NCI-H69 (cell line): ENCODE measurements around the gene MTG1.

Experiments
- DNase-seq: peaks from one replicate; lab custom pipeline; 2025; lab: John Stamatoyannopoulos, UW

The MTG1 gene

DNA sequence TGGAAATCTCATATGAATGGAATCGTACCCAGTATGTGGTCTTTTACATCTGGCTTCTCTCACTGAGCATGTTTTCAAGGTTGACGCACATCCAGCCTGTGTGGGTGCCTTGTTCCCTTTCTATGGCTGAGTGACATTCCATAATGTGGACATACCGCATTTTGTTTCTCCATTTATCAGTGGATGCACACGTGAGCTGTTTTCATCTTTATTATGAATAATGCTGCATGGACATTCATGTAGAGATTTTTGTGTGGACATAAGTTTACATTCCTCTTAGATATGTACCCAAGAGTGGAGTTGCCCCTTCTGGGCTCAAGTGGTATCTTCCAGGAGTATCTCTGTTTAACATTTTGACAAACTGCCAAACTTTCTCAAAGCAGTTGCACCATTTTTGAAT lies 58.5 kb downstream of the MTG1 start:
- no peak for DNase-seq

DNA sequence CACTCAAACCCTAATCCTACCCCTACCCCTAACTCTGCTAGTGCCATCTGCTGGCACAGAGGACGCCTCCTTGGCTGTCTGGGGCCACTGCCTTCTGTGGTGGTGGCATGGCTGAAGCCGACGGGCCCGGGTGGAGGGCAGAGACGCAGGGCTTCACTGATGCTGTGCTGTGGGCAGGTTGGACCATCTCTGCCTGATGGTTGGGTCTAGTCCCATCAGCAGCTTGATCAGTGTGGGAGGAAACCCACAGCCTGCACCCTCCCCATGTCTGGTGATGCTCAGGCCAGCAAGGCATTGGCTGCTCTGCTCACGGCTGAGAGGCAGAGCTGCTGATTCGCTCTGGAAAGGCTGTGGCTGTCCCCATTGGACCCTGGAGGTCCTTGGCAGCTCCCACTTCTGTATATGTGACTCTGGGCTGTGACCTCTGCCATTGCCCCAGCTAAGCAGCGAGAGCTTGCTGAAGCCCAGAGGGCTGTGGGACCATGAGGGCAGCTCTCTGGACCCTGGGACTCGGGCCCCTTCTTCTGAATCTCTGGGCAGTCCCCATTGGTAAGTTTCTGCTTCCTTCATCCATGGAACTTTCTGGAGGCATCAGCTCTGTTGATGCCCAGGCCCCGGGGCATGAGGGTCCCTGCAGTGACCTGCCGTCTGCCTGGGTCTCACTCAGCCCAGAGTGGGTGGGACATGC lies 59.7 kb downstream of the MTG1 start, which contains the start of gene SCART1:
Gene SCART1 (plus strand): TSS at position 430 of the 688 bp plus-strand sequence. CDS start 53 bp downstream, at position 483.
- no peak for DNase-seq

GRCh38 chr10:133454204-133454893 lies 60.4 kb downstream of the MTG1 start:
- DNase-seq: no peak

DNA sequence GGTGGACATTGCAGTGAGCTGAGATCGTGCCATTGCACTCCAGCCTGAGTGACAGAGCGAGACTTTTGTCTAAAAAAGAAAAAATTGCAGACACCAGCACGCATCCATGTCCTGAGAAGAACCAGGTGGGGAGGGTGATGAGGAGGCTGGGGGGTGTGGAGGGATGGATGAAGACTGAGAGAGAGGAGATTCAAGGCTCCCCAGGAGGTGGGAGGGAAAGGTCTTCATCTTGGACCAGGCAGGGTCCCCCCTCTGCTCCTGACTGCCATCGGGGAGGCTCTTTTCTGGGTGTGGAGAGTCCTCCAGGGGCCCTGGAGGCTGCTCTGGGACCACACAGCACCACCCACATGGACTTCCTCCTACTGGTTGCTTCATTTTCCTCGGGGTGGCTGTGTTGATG lies 61.2 kb downstream of the MTG1 start:
- no peak for DNase-seq

DNA sequence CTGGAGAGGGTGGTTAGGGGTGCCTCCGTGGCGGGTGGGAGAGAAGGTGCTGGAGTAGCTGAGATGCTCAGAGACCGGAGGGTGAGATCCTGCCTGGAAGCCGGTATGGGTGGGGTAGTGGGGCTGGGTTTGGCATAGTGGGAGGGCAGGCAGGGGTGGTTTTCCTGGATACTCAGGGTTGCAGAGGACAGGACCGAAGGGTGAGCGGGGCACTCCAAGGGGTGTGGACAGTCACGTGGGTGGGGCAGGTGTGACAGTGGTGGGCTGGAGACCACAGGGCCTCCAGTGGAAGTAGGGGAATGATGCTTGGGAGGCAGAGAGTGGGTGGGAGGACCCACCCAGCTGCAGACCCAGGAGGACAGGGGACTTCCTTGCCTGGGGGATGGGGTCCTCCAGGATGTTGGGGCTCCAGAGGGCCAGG lies 61.7 kb downstream of the MTG1 start:
- DNase-seq: no peak

DNA sequence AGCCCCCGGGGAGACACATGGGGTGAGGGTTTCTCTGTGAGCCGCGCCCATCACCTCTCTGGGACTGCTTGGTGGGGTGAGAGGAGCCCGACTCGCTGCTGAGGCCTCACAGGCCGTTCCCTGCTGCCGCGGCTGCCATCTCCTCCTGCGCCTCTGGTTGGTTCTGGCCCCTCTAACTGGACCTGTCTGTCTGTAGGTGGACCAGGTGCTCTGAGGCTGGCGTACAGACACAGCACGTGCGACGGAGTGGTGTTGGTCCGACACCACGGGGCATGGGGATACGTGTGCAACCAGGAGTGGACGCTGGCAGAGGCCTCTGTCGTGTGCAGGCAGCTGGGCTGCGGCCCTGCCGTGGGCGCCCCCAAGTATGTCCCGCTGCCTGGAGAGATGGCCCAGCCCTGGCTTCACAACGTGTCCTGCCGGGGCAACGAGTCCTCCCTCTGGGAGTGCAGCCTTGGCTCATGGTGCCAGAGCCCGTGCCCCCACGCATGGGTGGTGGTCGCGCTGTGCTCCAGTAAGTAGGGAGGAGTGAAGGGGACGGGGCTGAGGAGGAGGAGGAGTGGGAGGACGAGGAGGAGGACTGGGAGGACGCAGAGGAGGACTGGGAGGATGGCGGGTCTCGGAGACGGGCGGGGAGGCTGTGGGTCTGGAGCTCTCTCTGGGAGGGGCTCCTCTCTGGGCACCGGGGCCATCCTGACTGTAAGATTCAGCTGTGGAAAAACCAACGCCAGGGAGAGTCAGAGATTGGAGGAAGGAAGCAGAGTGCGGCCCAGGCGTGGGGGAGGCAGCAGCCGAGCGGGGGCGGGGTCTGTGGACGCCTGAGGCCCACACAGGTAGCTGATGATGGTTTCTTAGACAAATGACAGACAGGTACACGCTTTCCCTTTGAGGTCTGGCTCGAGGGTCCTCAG lies 62.3 kb downstream of the MTG1 start:
- no peak for DNase-seq

DNA sequence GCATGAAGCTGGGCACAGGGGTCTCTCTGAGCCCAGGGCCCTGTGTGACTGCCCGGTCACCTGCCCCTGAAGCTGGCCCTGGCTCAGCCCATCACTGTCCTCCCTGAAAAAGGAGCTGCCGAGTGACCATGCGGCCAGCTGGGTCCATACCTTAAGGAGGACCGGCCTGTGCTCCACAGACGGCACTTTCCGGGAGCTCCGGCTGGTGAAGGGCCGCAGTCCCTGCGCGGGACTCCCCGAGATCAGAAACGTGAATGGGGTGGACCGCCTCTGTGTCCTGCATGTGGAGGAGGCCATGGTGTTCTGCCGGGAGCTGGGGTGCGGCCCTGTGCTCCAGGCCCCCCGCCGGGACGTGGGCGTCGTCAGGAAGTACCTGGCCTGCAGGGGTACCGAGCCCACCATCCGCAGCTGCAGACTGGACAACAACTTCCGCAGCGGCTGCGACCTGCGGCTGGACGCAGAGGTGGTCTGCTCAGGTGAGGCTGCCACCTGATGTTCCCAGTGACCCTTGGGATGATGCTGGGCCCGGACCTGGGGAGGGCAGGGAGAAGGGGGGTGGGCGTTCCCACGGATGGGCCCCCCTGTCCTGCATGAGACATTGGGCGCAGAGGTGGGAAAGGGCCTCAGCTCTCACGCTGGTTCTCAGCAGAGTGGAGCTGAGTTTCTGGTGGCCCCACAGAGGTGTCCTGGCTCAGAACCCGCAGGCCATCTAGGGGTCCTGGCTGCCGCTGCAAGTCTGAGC lies 63.3 kb downstream of the MTG1 start:
- no peak for DNase-seq

DNA sequence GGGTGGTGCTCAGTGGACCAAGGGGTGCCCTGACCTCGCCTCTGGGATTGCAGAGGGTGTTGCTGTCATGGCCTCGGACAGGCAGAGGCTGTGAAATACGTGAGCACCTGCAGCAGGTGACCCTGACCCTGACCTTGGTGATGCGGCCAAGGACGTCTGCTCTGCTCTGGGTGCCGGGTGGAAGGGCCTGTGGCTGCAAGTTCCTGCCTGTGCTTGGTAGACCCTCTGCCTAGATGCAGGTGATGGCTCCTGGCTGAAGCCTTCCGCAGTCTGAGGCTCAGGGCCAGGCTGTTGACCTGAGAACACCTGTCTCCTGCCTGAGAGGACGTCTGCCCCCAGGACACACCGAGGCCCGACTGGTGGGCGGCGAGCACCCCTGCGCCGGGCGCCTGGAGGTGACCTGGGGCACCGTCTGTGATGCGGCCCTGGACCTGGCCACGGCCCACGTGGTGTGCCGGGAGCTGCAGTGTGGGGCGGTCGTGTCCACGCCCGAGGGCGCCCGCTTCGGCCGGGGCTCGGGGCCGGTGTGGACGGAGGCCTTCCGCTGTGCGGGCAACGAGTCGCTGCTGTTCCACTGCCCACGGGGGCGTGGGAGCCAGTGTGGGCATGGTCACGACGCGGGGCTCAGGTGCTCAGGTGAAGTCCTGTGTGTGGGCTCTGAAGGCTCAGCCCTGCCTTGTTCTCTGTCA lies 64.2 kb downstream of the MTG1 start:
- no peak for DNase-seq

DNA sequence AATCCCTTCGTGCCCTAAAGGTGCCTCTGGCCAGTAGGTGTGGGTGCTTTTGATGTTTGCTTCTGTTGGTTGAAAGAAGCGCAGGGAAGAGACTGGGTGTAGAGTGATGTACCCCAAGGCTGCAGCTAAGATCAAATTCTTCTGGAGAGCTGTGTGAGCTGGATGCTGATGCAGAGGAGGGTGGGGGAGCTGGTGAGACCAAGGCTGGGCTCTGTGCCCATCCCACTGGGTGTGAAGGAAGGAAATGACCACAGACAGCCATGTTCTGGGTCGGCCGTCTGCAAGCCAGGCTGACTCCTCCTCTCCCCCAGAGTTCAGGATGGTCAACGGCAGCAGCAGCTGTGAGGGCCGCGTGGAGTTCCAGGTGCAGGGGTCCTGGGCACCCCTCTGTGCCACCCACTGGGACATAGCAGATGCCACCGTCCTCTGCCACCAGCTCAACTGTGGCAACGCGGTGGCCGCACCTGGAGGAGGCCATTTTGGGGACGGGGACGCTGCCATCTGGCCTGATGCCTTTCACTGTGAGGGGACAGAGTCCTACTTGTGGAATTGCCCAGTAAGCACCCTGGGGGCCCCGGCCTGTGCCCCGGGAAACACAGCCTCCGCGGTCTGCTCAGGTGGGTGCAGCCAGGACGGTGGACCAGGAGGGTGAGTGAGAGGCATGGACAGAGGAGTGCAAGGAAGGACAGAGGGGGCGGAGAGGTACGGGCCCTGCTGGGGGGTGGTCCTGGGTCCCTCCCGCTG lies 64.9 kb downstream of the MTG1 start:
- no peak for DNase-seq

- DNase-seq: no peak
These were observed 65.7 kb downstream of the MTG1 start for GRCh38 chr10:133459454-133460207.

- no peak for DNase-seq
These were observed 66.3 kb downstream of the MTG1 start for GRCh38 chr10:133460208-133460769.

DNA sequence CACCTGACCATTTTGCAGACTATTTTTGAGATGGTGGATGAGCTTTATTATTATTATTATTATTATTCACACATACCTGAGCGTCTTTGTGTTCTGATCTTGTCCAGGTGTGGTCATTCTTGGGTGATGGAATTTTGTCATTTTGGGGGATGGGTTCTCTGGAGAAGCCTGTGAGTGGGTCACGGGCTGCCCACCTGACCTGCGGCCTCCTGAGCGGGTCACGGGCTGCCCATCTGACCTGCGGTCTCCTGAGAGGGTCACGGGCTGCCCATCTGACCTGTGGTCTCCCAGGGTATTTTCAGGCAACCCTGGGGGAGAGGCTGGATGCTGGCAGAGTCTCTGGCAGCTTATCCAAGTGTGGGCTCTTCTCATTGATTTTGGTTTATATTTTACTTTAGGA lies 67.1 kb downstream of the MTG1 start:
- no peak for DNase-seq

GRCh38 chr10:133461841-133462240 lies 67.9 kb downstream of the MTG1 start:
- no peak for DNase-seq

DNA sequence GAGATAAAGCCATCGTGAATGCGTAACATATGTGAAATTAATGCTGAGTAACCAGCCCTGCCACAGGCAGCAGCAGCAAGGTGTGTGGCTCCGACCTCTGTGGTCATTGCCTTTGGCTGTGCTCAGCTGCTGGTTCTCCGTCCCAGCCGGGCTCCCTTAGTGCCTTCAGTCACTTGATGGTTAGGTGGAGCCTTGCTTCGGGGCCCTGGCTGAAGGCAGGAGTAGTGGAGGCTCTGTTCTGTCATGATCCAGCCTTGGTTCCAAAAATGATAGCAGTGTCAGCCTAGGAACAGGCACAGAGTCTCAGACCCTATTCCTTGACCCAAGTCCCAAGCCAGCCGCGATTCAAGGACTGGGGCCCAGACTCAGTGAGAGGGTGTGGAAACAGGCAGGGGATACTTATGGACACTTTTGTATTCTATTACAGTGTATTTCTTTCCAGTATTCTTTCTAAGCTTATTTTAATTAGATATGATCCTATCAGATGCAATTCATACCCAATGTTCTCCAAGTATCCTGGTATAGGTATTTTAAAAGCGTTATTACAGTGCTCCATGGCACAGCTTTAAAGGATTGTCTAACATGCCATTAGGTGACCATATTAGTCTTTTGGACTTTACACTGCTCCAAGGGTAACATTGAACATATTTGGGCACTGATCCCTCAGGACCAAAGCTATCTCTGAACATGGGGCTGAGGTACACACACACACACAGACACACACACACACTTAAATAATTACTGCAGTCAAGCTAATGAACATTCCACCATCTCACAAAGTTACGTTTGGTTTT lies 68.8 kb downstream of the MTG1 start:
- no peak for DNase-seq

- DNase-seq: no peak
These were observed 70.7 kb downstream of the MTG1 start for GRCh38 chr10:133464582-133465031.

DNA sequence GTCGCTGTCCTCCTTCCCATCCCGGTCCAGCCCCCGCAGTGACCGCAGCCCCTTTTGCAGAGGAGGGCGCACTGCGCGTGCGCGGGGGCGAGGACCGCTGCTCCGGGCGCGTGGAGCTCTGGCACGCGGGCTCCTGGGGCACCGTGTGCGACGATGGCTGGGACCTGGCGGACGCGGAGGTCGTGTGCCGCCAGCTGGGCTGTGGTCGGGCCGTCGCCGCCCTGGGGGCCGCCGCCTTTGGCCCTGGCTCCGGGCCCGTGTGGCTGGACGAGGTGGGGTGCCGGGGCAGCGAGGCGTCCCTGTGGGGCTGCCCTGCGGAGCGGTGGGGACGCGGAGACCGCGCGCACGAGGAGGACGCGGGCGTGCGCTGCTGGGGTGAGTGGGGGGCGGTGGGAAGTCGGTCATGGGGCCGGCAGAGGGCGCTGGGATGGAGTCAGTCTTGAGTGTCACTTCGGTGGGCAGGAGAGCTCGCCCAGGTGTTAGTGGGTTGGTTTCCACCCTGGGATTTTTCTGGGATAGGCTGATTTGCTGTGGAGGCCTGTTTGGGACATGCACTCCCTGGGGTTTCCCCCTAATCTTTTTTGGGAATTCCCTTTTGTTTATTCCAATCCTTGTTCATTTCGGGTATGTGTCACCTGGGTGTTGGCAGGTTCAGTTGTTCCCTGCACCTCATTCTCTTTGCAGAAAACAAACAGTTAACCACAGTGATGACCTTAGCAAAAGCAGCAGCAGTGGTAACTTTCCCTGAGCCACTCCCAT lies 71.4 kb downstream of the MTG1 start:
- no peak for DNase-seq

- DNase-seq: no peak
These were observed 72.1 kb downstream of the MTG1 start for GRCh38 chr10:133465950-133466474.
